IMR-90 (cell line): ENCODE measurements around the gene OR52E6. TPM values are rescaled to one million over a fixed set of nuclear protein-coding genes. Genes with fewer than 3 reads are reported as not detected.

Experiments used
- ATAC-seq: fragments of 200-7000 bp; cut with Tn5 transposase; 2 replicates; pipeline ENCODE4 v1.9.1; 2020; ENCODE audit warnings: low read depth, mild to moderate bottlenecking, moderate library complexity
- BruUV-seq: library from RNA; stranded (reverse); fragments of 400-500 nt; replicated peaks from 2 replicates; lab custom pipeline; 2021; lab: Mats Ljungman, UMichigan
- CTCF ChIA-PET: fragments of 300-600 bp; formaldehyde crosslinking; extraction: SDS; loops from one replicate; lab custom pipeline; 2021; ENCODE audit warnings: antibody characterized with exemption; lab: Yijun Ruan, JAX
- POLR2A ChIA-PET: fragments of 300-600 bp; sonication (Branson Sonifier 250); formaldehyde crosslinking; loops from one replicate; lab custom pipeline; 2022; ENCODE audit warnings: antibody characterized with exemption; ENCODE audit not compliant: unreplicated experiment; lab: Charles Lee
- DNase-seq: peaks from one replicate; pipeline ENCODE4 v3.0.0; 2013
- H2AFZ ChIP-seq: replicated peaks from 2 replicates; pipeline ENCODE3; 2013; ENCODE audit warnings: low read length, mild to moderate bottlenecking; ENCODE audit not compliant: poor library complexity
- H2AK5ac ChIP-seq: 2 replicates; pipeline ENCODE4 v1.6.1; 2013; ENCODE audit warnings: low read depth, low read length, inconsistent platforms
- H2AK9ac ChIP-seq: replicated peaks from 2 replicates; pipeline ENCODE3; 2013; ENCODE audit warnings: mild to moderate bottlenecking, low read depth, low read length, moderate library complexity; ENCODE audit not compliant: poor library complexity
- H2BK120ac ChIP-seq: 2 replicates; pipeline ENCODE4 v1.6.1; 2013; ENCODE audit warnings: low read depth, low read length, inconsistent platforms
- H2BK15ac ChIP-seq: 3 replicates; pipeline ENCODE4 v1.6.1; 2013; ENCODE audit warnings: low read depth, low read length, inconsistent platforms
- H2BK20ac ChIP-seq: 2 replicates; pipeline ENCODE4 v1.6.1; 2013; ENCODE audit warnings: low read depth, mild to moderate bottlenecking, inconsistent platforms, low read length, moderate library complexity
- H2BK5ac ChIP-seq: 2 replicates; pipeline ENCODE4 v1.6.1; 2013; ENCODE audit warnings: mild to moderate bottlenecking, low read depth, low read length, inconsistent platforms; ENCODE audit not compliant: poor library complexity, severe bottlenecking
- H3K14ac ChIP-seq: replicated peaks from 2 replicates; pipeline ENCODE4 v1.6.1; 2013; ENCODE audit warnings: low read depth, low read length, inconsistent platforms
- H3K18ac ChIP-seq: 2 replicates; pipeline ENCODE4 v1.6.1; 2013; ENCODE audit warnings: low read depth, low read length, control low read depth
- H3K23ac ChIP-seq: 2 replicates; pipeline ENCODE4 v1.6.1; 2013; ENCODE audit warnings: low read depth, low read length, inconsistent platforms
- H3K27ac ChIP-seq: 2 replicates; pipeline ENCODE4 v1.5.1; 2013; ENCODE audit warnings: mild to moderate bottlenecking, control low read depth, low read length; ENCODE audit not compliant: insufficient read depth
- H3K27me3 ChIP-seq: 2 replicates; pipeline ENCODE4 v1.6.1; 2013; ENCODE audit warnings: low read length; ENCODE audit not compliant: control insufficient read depth, insufficient read depth
- H3K36me3 ChIP-seq: 2 replicates; pipeline ENCODE4 v1.6.1; 2013; ENCODE audit warnings: low read length, mixed read lengths; ENCODE audit not compliant: control insufficient read depth, insufficient read depth
- H3K4ac ChIP-seq: 2 replicates; pipeline ENCODE4 v1.6.1; 2013; ENCODE audit warnings: low read depth, low read length, inconsistent platforms
- H3K4me1 ChIP-seq: 2 replicates; pipeline ENCODE4 v1.6.1; 2013; ENCODE audit warnings: low read length, mixed read lengths; ENCODE audit not compliant: control insufficient read depth, insufficient read depth
- H3K4me2 ChIP-seq: 2 replicates; pipeline ENCODE4 v1.6.1; 2013; ENCODE audit warnings: low read depth, mild to moderate bottlenecking, control low read depth, low read length, moderate library complexity
- H3K4me3 ChIP-seq: 2 replicates; pipeline ENCODE4 v1.5.1; 2013; ENCODE audit warnings: low read depth, mild to moderate bottlenecking, control low read depth, low read length, moderate library complexity; ENCODE audit not compliant: insufficient read depth
- H3K56ac ChIP-seq: 2 replicates; pipeline ENCODE4 v1.6.1; 2013; ENCODE audit warnings: low read length, inconsistent platforms; ENCODE audit not compliant: insufficient read depth; ENCODE audit errors: extremely low read depth
- H3K79me1 ChIP-seq, 2 experiments: 2 replicates each; pipeline ENCODE4 v1.6.1; 2013; ENCODE audit warnings: low read length in 2 of 2, inconsistent platforms in 1 of 2, low read depth in 1 of 2
- H3K9ac ChIP-seq: 2 replicates; pipeline ENCODE4 v1.6.1; 2013; ENCODE audit warnings: low read depth, low read length, control low read depth
- H3K9me1 ChIP-seq: 2 replicates; pipeline ENCODE4 v1.6.1; 2013; ENCODE audit warnings: low read length, inconsistent platforms; ENCODE audit not compliant: insufficient read depth
- H3K9me3 ChIP-seq: 2 replicates; pipeline ENCODE4 v1.6.1; 2013; ENCODE audit warnings: low read length; ENCODE audit not compliant: control insufficient read depth, insufficient read depth
- H4K20me1 ChIP-seq: 2 replicates; pipeline ENCODE4 v1.6.1; 2013; ENCODE audit warnings: low read length, inconsistent platforms; ENCODE audit not compliant: insufficient read depth
- H4K5ac ChIP-seq: 2 replicates; pipeline ENCODE4 v1.6.1; 2013; ENCODE audit warnings: mild to moderate bottlenecking, low read depth, low read length, control low read depth
- H4K8ac ChIP-seq, 2 experiments: 2 replicates each; pipeline ENCODE4 v1.6.1; 2013; ENCODE audit warnings: low read depth in 2 of 2, low read length in 2 of 2, control low read depth in 1 of 2, inconsistent platforms in 1 of 2
- H4K91ac ChIP-seq: 2 replicates; pipeline ENCODE4 v1.6.1; 2013; ENCODE audit warnings: low read depth, low read length, inconsistent platforms; ENCODE audit not compliant: insufficient read depth
- BHLHE40 ChIP-seq: fragments of 150-350 bp; IDR thresholded peaks from 2 replicates; pipeline ENCODE4 v1.6.1; 2016; ENCODE audit warnings: mild to moderate bottlenecking, low read depth, low read length
- CEBPB ChIP-seq: IDR thresholded peaks from 2 replicates; pipeline ENCODE4 v1.6.1; 2012; ENCODE audit warnings: low read depth, low read length, improper control_type of control experiment
- CHD1 ChIP-seq: IDR thresholded peaks from 2 replicates; pipeline ENCODE4 v1.6.1; 2012; ENCODE audit warnings: low read depth, low read length, improper control_type of control experiment
- FOS ChIP-seq: fragments of 150-350 bp; IDR thresholded peaks from 2 replicates; pipeline ENCODE4 v1.6.1; 2016; ENCODE audit warnings: low read depth, low read length
- MAFK ChIP-seq: IDR thresholded peaks from 2 replicates; pipeline ENCODE4 v1.6.1; 2012; ENCODE audit warnings: low read depth, low read length, improper control_type of control experiment
- MAZ ChIP-seq: IDR thresholded peaks from 2 replicates; pipeline ENCODE4 v1.6.1; 2012; ENCODE audit warnings: low read depth, mild to moderate bottlenecking, low read length, improper control_type of control experiment, moderate library complexity, borderline replicate concordance
- MXI1 ChIP-seq: IDR thresholded peaks from 2 replicates; pipeline ENCODE4 v1.6.1; 2012; ENCODE audit warnings: low read depth, mild to moderate bottlenecking, low read length, moderate library complexity, borderline replicate concordance
- NFE2L2 ChIP-seq: fragments of 150-350 bp; IDR thresholded peaks from 2 replicates; pipeline ENCODE4 v1.6.1; 2016; ENCODE audit warnings: low read depth, mild to moderate bottlenecking, low read length
- POLR2A ChIP-seq: IDR thresholded peaks from 2 replicates; pipeline ENCODE4 v1.6.1; 2012; ENCODE audit warnings: mild to moderate bottlenecking, low read depth, low read length
- RAD21 ChIP-seq: IDR thresholded peaks from 2 replicates; pipeline ENCODE4 v1.6.1; 2012; ENCODE audit warnings: low read length, improper control_type of control experiment
- RCOR1 ChIP-seq: IDR thresholded peaks from 2 replicates; pipeline ENCODE4 v1.6.1; 2012; ENCODE audit warnings: mild to moderate bottlenecking, low read length, improper control_type of control experiment; ENCODE audit not compliant: insufficient replicate concordance
- RFX5 ChIP-seq: IDR thresholded peaks from 2 replicates; pipeline ENCODE4 v1.8.0; 2012; ENCODE audit warnings: low read depth, mild to moderate bottlenecking, low read length, moderate library complexity
- SMC3 ChIP-seq: fragments of 150-350 bp; IDR thresholded peaks from 2 replicates; pipeline ENCODE4 v1.6.1; 2016; ENCODE audit warnings: low read depth, mild to moderate bottlenecking, antibody characterized with exemption, low read length, moderate library complexity
- WGBS, 2 experiments: methylation state at CpG; one replicate each; pipeline versions ENCODE4 v1.1.5 to v1.1.7; 2013; ENCODE audit warnings: missing lambda C conversion rate in 2 of 2; ENCODE audit not compliant: insufficient read length in 1 of 2; ENCODE audit errors: extremely low coverage in 2 of 2; 5-methylcytosine and 5-hydroxymethylcytosine counted together
- dilution Hi-C: fragments of 300-500 bp; cut with HindIII; formaldehyde crosslinking; loops from one replicate; pipeline ENCODE4 v1.14.3; 2018; ENCODE audit warnings: low sequenced_read_pairs; ENCODE audit not compliant: unreplicated experiment
- in situ Hi-C: fragments of 300-500 bp; cut with MboI; formaldehyde crosslinking; loops from 3 replicates; pipeline ENCODE4 v1.14.3; 2019; ENCODE audit warnings: low sequenced_read_pairs, inconsistent platforms, mixed read lengths
- intact Hi-C: fragments of 100-400 bp; cut with micrococcal nuclease; formaldehyde crosslinking; loops from 2 replicates; pipeline ENCODE4 v1.10.0; 2022
- polyA plus RNA-seq, 3 experiments: library from polyadenylated mRNA; depleted of rRNA; stranded (reverse); fragments of >200 nt; gene quantifications; 2 replicates each; pipeline ENCODE4 v1.2.3, GENCODE V29; 2012; ENCODE audit warnings: low replicate concordance in 1 of 3
- total RNA-seq: library from RNA; depleted of rRNA; stranded (reverse); fragments of >200 nt; gene quantifications from 2 replicates; pipeline ENCODE4 v1.2.3, GENCODE V29; 2012
- TF ChIP-seq, protein P1 (sequence below): fragments of 150-350 bp; IDR thresholded peaks from 2 replicates; pipeline ENCODE4 v1.6.1; 2017; ENCODE audit warnings: mild to moderate bottlenecking, antibody characterized with exemption, low read length, low read depth
- TF ChIP-seq, protein P2 (sequence below): fragments of 150-350 bp; IDR thresholded peaks from 2 replicates; pipeline ENCODE4 v1.6.1; 2016; ENCODE audit warnings: low read depth, mild to moderate bottlenecking, low read length, moderate library complexity, borderline replicate concordance
- TF ChIP-seq, protein P3 (sequence below): conservative IDR thresholded peaks from 2 replicates; pipeline ENCODE4 v1.5.1; 2012; ENCODE audit warnings: mild to moderate bottlenecking, low read depth, low read length, improper control_type of control experiment

Gene OR52E6
- total and polyA plus RNA-seq, 2 of the 4 experiments (the other 2 are of a cell fraction), result not detected

DNA sequence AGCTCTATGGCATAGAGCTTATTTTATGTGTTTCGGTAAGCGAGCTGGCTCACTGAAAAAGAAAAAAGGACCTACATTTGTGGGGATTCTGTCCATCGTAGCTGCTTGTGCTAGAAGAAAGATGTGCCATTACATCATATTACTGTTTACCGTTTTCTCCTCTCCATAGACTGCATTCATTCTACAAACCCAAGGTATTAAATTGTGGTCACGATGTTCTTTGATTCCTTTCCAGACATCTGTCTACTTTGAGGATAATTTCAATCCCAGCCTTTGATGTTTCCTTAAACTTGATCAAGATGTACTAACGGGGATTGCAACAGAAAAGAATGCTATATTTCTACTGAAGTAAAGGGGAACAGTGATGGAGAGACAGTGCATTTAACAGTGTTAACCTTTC, 45.2 kb downstream of the OR52E6 start:
- no peak overlapping the region for H3K4me2 ChIP-seq
- BruUV-seq, result no TSS peak
- POLR2A ChIA-PET, result no interaction called here
- H2AK9ac ChIP-seq, result no peak overlapping the region
- no peak overlapping the region for H3K14ac ChIP-seq
- CTCF ChIA-PET, result interaction anchor here (0.6 kb wide), 2 partner anchors 13 to 538 kb away, joined by 5 read pairs; no protein-coding TSS in a partner anchor
- H4K91ac ChIP-seq, result no peak overlapping the region
- ATAC-seq (no peak), DNase-seq (no peak)
- dilution Hi-C loops (no loop called here), intact Hi-C loops (no loop called here), in situ Hi-C loops (no loop called here)
- no CpG with 5 or more reads among the region's 6 CpGs for WGBS, 2 experiments
- no peak overlapping the region for H3K56ac ChIP-seq
- no peaks in the 10 kb centered on the region for H3K4me1 ChIP-seq
- no peak overlapping the region for H2AFZ ChIP-seq
- H2BK20ac ChIP-seq, result no peak overlapping the region
- no peak overlapping the region for H2BK5ac ChIP-seq
- H3K9me3 ChIP-seq, result no peaks in the 10 kb centered on the region
- H2AK5ac ChIP-seq, result no peak overlapping the region
- H3K36me3 ChIP-seq, result no peaks in the 10 kb centered on the region
- no peak overlapping the region for H4K5ac ChIP-seq
- no peaks in the 10 kb centered on the region for H3K9me1 ChIP-seq
- H2BK15ac ChIP-seq, result no peak overlapping the region
- H3K4me3 ChIP-seq, result no peak overlapping the region
- TF ChIP-seq CEBPB (no peak), MXI1 (no peak), RCOR1 (no peak), MAFK (no peak), CHD1 (no peak), NFE2L2 (no peak), SMC3 (no peak), RFX5 (no peak), MAZ (no peak), RAD21 (no peak), FOS (no peak), BHLHE40 (no peak), POLR2A (no peak)
- TF ChIP-seq, protein P1, sequence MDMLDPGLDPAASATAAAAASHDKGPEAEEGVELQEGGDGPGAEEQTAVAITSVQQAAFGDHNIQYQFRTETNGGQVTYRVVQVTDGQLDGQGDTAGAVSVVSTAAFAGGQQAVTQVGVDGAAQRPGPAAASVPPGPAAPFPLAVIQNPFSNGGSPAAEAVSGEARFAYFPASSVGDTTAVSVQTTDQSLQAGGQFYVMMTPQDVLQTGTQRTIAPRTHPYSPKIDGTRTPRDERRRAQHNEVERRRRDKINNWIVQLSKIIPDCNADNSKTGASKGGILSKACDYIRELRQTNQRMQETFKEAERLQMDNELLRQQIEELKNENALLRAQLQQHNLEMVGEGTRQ, result no peak
- TF ChIP-seq, protein P2, sequence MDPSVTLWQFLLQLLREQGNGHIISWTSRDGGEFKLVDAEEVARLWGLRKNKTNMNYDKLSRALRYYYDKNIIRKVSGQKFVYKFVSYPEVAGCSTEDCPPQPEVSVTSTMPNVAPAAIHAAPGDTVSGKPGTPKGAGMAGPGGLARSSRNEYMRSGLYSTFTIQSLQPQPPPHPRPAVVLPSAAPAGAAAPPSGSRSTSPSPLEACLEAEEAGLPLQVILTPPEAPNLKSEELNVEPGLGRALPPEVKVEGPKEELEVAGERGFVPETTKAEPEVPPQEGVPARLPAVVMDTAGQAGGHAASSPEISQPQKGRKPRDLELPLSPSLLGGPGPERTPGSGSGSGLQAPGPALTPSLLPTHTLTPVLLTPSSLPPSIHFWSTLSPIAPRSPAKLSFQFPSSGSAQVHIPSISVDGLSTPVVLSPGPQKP, result no peak
- TF ChIP-seq, protein P3, sequence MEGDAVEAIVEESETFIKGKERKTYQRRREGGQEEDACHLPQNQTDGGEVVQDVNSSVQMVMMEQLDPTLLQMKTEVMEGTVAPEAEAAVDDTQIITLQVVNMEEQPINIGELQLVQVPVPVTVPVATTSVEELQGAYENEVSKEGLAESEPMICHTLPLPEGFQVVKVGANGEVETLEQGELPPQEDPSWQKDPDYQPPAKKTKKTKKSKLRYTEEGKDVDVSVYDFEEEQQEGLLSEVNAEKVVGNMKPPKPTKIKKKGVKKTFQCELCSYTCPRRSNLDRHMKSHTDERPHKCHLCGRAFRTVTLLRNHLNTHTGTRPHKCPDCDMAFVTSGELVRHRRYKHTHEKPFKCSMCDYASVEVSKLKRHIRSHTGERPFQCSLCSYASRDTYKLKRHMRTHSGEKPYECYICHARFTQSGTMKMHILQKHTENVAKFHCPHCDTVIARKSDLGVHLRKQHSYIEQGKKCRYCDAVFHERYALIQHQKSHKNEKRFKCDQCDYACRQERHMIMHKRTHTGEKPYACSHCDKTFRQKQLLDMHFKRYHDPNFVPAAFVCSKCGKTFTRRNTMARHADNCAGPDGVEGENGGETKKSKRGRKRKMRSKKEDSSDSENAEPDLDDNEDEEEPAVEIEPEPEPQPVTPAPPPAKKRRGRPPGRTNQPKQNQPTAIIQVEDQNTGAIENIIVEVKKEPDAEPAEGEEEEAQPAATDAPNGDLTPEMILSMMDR, result no peak
- H3K4ac ChIP-seq, result no peak overlapping the region
- no peaks in the 10 kb centered on the region for H3K79me1 ChIP-seq
- H2BK120ac ChIP-seq, result no peak overlapping the region
- no peaks in the 10 kb centered on the region for H4K20me1 ChIP-seq
- H3K27ac ChIP-seq, result no peak overlapping the region
- H3K9ac ChIP-seq, result no peak overlapping the region
- H3K23ac ChIP-seq, result no peak overlapping the region
- no peak overlapping the region for H3K18ac ChIP-seq
- H4K8ac ChIP-seq, result no peak overlapping the region
- no peaks in the 10 kb centered on the region for H3K27me3 ChIP-seq
